HG03025 (cell line): ENCODE results near the gene GCHFR.

Experiments
- ATAC-seq: cut with Tn5 transposase; IDR thresholded peaks from one replicate; pipeline ENCODE4 v1.9.1; 2021; ENCODE audit warnings: mild to moderate bottlenecking, moderate library complexity; ENCODE audit not compliant: unreplicated experiment, low FRiP score

The GCHFR gene

DNA sequence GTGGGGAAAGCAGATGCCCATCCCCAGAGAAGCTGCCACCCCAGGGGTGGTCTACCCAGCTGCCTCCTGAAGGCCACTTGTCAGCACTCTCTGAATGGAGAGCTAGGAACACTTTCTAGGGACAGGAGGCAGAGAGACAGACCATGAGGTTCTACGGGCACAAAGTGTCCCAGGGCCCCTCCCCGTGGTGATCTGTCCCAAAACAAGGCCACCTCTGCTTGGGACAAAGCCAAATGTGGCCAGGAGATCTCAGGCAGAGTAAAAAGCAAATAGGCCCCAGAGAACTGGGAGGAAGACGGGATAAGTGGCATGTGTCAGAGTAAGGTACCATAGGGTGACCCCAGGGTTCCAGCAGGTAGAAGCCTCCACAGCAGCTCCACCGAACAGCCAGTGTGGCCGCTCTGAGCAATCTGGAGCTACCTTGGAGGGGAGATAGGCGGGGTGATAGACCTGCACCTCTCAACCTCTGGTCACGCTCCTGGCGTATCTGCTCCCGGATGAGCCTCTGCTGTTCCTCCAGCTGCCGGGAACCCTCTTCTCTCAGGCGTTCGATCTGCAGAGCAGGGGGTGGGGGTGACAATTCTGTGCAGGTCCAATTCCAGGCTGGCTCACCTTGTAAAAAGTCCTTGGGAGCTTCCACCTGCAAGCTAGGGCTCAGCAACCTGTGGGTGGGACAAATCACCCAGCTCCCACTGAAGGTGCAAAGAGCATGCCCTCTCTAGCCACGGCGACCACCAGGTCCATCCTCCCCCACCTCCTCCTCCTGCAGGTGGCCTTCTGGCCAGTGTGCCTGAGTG lies 12.1 kb downstream of the GCHFR start:
- ATAC-seq = no peak

GRCh38 chr15:40776537-40777141 lies 12.8 kb downstream of the GCHFR start:
- ATAC-seq = no peak

GRCh38 chr15:40782609-40783227 lies 18.9 kb downstream of the GCHFR start:
- no peak for ATAC-seq

GRCh38 chr15:40785164-40785563 lies 21.3 kb downstream of the GCHFR start:
- no peak for ATAC-seq

GRCh38 chr15:40785814-40786213 lies 21.9 kb downstream of the GCHFR start:
- no peak for ATAC-seq

- ATAC-seq = no peak
Observed at GRCh38 chr15:40787344-40787841, 23.5 kb downstream of the GCHFR start.

- no peak for ATAC-seq
Observed at GRCh38 chr15:40787991-40788390, 24.1 kb downstream of the GCHFR start.

- no peak for ATAC-seq
Observed at GRCh38 chr15:40789119-40789518, 25.3 kb downstream of the GCHFR start.

DNA sequence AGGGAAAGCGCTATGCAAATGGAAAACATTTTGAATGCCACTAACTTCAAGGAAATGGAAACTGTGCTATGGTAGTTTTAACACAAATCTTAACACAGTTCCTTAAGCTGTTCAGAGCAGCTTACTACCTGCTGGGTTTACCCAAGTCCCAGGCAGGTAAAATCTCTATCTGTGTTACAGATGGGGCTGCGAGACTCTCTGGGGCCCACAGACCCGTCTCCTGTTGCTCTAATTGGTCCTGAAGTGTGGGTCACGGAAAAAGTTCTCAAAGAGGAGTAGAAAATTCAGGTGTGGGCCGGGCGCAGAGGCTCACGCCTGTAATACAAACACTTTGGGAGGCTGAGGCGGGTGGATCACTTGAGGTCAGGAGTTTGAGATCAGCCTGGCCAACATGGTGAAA lies 26.1 kb downstream of the GCHFR start:
- no peak for ATAC-seq

DNA sequence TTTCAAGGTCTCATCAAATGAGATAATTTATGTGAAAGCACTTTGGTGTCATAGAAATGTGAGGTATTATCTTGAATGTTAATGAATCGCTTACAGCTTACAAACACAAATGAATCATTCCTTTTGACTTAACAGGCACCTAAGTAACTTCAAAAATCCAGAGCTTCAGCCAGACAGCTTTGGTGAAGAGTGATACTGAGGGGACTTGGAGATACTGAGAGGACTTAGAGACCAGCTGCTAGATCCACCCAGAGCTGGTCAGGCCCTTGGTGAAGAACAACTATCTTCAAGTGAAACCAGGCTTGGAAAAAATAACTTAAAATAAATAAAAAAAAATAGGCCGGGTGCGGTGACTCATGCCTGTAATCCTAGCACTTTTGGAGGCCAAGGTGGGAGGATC lies 26.9 kb downstream of the GCHFR start:
- no peak for ATAC-seq

DNA sequence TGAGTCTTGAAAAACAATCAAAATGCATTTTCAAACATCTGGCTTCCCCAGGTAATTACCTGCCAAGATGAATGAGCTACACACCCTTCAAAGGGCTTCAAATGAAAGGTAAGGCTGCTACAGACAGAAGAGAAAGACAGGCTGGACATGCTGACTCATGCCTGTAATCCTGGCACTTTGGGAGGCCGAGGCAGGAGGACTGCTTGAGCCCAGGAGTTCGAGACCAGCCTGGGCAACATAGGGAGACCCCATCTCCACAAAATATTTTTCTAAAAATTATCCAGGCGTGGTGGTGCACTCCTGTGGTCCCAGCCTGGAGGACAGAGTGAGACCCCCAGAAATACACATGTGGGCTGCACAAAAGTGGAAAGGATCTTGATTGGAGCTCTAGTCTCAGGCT lies 28.5 kb downstream of the GCHFR start:
- ATAC-seq = no peak

GRCh38 chr15:40793216-40793989 lies 29.5 kb downstream of the GCHFR start:
- ATAC-seq = no peak

GRCh38 chr15:40796041-40796440 lies 32.2 kb downstream of the GCHFR start:
- no peak for ATAC-seq

- no peak for ATAC-seq
Observed at GRCh38 chr15:40796512-40796911, 32.6 kb downstream of the GCHFR start.

- ATAC-seq = no peak
Observed at GRCh38 chr15:40799523-40799922, 35.7 kb downstream of the GCHFR start.

- no peak for ATAC-seq
Observed at GRCh38 chr15:40803076-40803475, 39.2 kb downstream of the GCHFR start.

- ATAC-seq = no peak
Observed at GRCh38 chr15:40803688-40804087, 39.8 kb downstream of the GCHFR start.

DNA sequence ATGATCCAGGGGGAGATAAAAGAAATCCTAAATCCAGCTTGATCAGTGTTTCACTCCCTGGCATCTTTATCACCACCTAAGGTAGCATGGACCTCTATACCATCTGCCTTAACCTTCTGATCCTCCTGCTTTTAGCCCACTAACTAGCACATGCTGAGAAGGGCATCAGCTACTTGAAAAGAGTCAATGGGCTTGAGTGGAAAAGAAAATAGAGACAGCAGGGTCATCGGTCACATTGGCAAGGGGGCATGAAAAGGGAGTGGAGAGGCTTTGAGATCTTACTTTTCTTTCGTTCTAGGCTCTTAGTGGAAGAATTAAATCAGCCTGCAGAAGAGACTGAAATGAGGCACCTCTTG lies 42.8 kb downstream of the GCHFR start:
- no peak for ATAC-seq

- ATAC-seq = peak; percentile 93
Observed at GRCh38 chr15:40807028-40807887, 43.4 kb downstream of the GCHFR start, which contains the start of the genes DNAJC17 and ZFYVE19. Gene DNAJC17 (minus strand): TSS chr15:40807473. CDS start chr15:40807446, 27 bp downstream. Gene ZFYVE19 (plus strand): TSS chr15:40807089. CDS start chr15:40807590, 501 bp downstream.
